Adrenal gland (tissue), 12 donors: ENCODE results near the gene STK40. TPM values are rescaled to one million over a fixed set of nuclear protein-coding genes. Genes with fewer than 3 reads are reported as not detected.
A peak's percentile ranks its signal among the peaks of the same experiment; 100 is the strongest.

Source experiments
- DNase-seq, 7 donors: peaks; one replicate each; pipeline ENCODE4 v3.0.0-alpha.2; 2019 to 2020
- H3K27ac ChIP-seq, 5 donors: fragments of 200-600 bp; sonication (generic) in 4 of 5; 1 replicate in 3 of 5; 2 replicates in 2 of 5; pipeline versions ENCODE4 v1.5.1 to v1.8.0; 2016 to 2020; ENCODE audit warnings: mild to moderate bottlenecking in 1 of 5
- H3K27me3 ChIP-seq: fragments of 200-600 bp; 2 replicates; pipeline ENCODE4 v1.8.0; 2021
- H3K36me3 ChIP-seq, 2 donors: fragments of 200-600 bp; replicated peaks in 1 of 2; 1 replicate in 1 of 2; 2 replicates in 1 of 2; pipeline versions ENCODE4 v1.5.1 to v1.8.0; 2018 to 2022
- H3K4me1 ChIP-seq, 2 donors: fragments of 200-600 bp; replicated peaks in 1 of 2; 1 replicate in 1 of 2; 2 replicates in 1 of 2; pipeline versions ENCODE4 v1.5.1 to v1.8.0; 2018 to 2021
- H3K4me3 ChIP-seq, 4 donors: fragments of 200-600 bp; sonication (generic) in 3 of 4; one replicate each; pipeline ENCODE4 v1.5.1; 2016 to 2018
- H3K9me3 ChIP-seq, 3 donors: fragments of 200-600 bp; sonication (generic) in 1 of 3; replicated peaks in 1 of 3; 1 replicate in 2 of 3; 2 replicates in 1 of 3; pipeline versions ENCODE4 v1.5.1 to v1.8.0; 2016 to 2021
- CTCF ChIP-seq, 6 experiments: fragments of 450-650 bp in 4 of 6; fragments of 200-600 bp in 2 of 6; sonication (generic) in 1 of 6; IDR thresholded peaks; 1 replicate in 5 of 6; 2 replicates in 1 of 6; pipeline versions ENCODE4 v1.5.1 to v1.8.0; 2016 to 2021; ENCODE audit warnings: antibody characterized with exemption in 6 of 6, mild to moderate bottlenecking in 2 of 6, moderate library complexity in 1 of 6
- POLR2A ChIP-seq, 2 donors: fragments of 450-650 bp; IDR thresholded peaks; one replicate each; pipeline ENCODE4 v1.6.1; 2017; ENCODE audit warnings: antibody characterized with exemption in 2 of 2, mild to moderate bottlenecking in 2 of 2, moderate library complexity in 1 of 2
- WGBS, 4 donors: extraction: QIAGEN DNeasy Blood & Tissue Kit in 2 of 4; methylation state at CpG; one replicate each; pipeline versions ENCODE4 v1.1.5 to v1.1.7; 2013 to 2017; 5-methylcytosine and 5-hydroxymethylcytosine counted together
- intact Hi-C, 2 donors: fragments of 100-400 bp; cut with DNase I; formaldehyde crosslinking; loops; one replicate each; pipeline versions ENCODE4 v1.14.1 to v1.15.0; 2022 to 2023
- polyA plus RNA-seq, 3 donors: library from polyadenylated mRNA; stranded (reverse); fragments of 200-250 nt in 2 of 3; fragments of 350-450 nt in 1 of 3; fragmentation: Illumina TruSeq in 1 of 3; extraction: RNeasy Lipid Tissue Mini Kit (QIAGEN cat#74804) in 1 of 3; gene quantifications; one replicate each; pipeline ENCODE4 v1.2.3, GENCODE V29; 2013 to 2014
- total RNA-seq, 9 donors: library from RNA; depleted of rRNA in 4 of 9; stranded (reverse); fragments of >200 nt in 4 of 9; fragments of 120-200 nt in 1 of 9; fragmentation: NEBNext Ultra II Directional in 1 of 9; extraction: Animal tissue kit (Norgen Biotek cat#: 25700) in 1 of 9; gene quantifications; one replicate each; pipeline versions ENCODE4 v1.1.0 to v1.2.4, GENCODE V29; 2013 to 2023
- donor health status: healthy with polysubstance abuse.
- donor health status: Bipolar disorder and iron deficiency.
- donor health status: DM: yes; HTN: yes; CAD: no.
- donor health status: DM: no; HTN: no; CAD: no.
- donor health status: DM: no; HTN: no; CAD: no.
- donor health status: DM: yes; HTN: yes; CAD: no.

Gene STK40
- total and polyA plus RNA-seq, 12 donors = 9.8 to 31.2 (median 24.7) TPM

- intact Hi-C loops = no loop called here
- 90 to 93% (median 92%) methylated on average over 15 of the region's 15 CpGs for WGBS, 4 donors
Observed at GRCh38 chr1:36330940-36331339, 54.8 kb downstream of the STK40 start.

GRCh38 chr1:36329817-36330216 is 55.9 kb downstream of the STK40 start:
- H3K27ac ChIP-seq = no peak overlapping the region
- intact Hi-C loops = no loop called here
- H3K27me3 ChIP-seq = no peaks in the 10 kb centered on the region
- 88 to 93% (median 90%) methylated on average over 7 to 9 of the region's 9 CpGs for WGBS, 4 donors
- H3K4me3 ChIP-seq = no peak overlapping the region
- H3K4me1 ChIP-seq = peaks cover 4 to 9% of the 10 kb centered on the region in 2 donors
- no peak for TF ChIP-seq POLR2A (IDR thresholded peaks at IDR 0.05)
- TF ChIP-seq CTCF (IDR thresholded peaks at IDR 0.05) = no peak
- H3K36me3 ChIP-seq = no peaks in the 10 kb centered on the region
- no peak for DNase-seq
- no peaks in the 10 kb centered on the region for H3K9me3 ChIP-seq

More at GRCh38 chr1:36330940-36331339, 54.8 kb downstream of the STK40 start:
- Histone ChIP-seq H3K4me3 (no peak overlapping the region), H3K27me3 (no peaks in the 10 kb centered on the region), H3K27ac (no peak overlapping the region), H3K9me3 (no peaks in the 10 kb centered on the region), H3K4me1 (peaks cover 4 to 9% of the 10 kb centered on the region in 2 donors), H3K36me3 (no peaks in the 10 kb centered on the region)
- TF ChIP-seq POLR2A (IDR thresholded peaks at IDR 0.05) (no peak), CTCF (IDR thresholded peaks at IDR 0.05) (no peak)
- no peak for DNase-seq

GRCh38 chr1:36328713-36329112 is 57.0 kb downstream of the STK40 start:
- no peaks in the 10 kb centered on the region for H3K27me3 ChIP-seq
- H3K4me3 ChIP-seq = no peak overlapping the region
- H3K9me3 ChIP-seq = no peaks in the 10 kb centered on the region
- peak in 5 of 7 donors; percentile 57 to 74 (median 62) for DNase-seq
- intact Hi-C loops = no loop called here
- TF ChIP-seq CTCF (IDR thresholded peaks at IDR 0.05) (no peak), POLR2A (IDR thresholded peaks at IDR 0.05) (no peak)
- no peaks in the 10 kb centered on the region for H3K36me3 ChIP-seq
- WGBS, 4 donors = 62 to 72% (median 65%) methylated on average over 6 of the region's 6 CpGs
- H3K4me1 ChIP-seq = peaks cover 11 to 18% of the 10 kb centered on the region in 2 donors
- H3K27ac ChIP-seq = peak overlapping the region in 1 of 5 donors; percentile 31

GRCh38 chr1:36328088-36328480 is 57.6 kb downstream of the STK40 start:
- no peak overlapping the region for H3K4me3 ChIP-seq
- TF ChIP-seq CTCF (IDR thresholded peaks at IDR 0.05) = no peak
- TF ChIP-seq POLR2A (IDR thresholded peaks at IDR 0.05) = no peak
- DNase-seq = no peak
- 85 to 94% (median 87%) methylated on average over 5 to 6 of the region's 6 CpGs for WGBS, 4 donors
- intact Hi-C loops = no loop called here
- no peak overlapping the region for H3K27ac ChIP-seq
- no peaks in the 10 kb centered on the region for H3K9me3 ChIP-seq
- no peaks in the 10 kb centered on the region for H3K27me3 ChIP-seq
- no peaks in the 10 kb centered on the region for H3K36me3 ChIP-seq
- peaks cover 12 to 20% of the 10 kb centered on the region in 2 donors for H3K4me1 ChIP-seq
